B cell (primary cell): ENCODE results near the gene FMNL2. TPM values are rescaled to one million over a fixed set of nuclear protein-coding genes. Genes with fewer than 3 reads are reported as not detected.

Experiments
- ATAC-seq: fragments of 200-7000 bp; cut with Tn5 transposase; one replicate; pipeline ENCODE4 v1.10.0; 2021; ENCODE audit warnings: low read depth, mild to moderate bottlenecking, moderate number of reproducible peaks, moderate library complexity
- CTCF ChIA-PET: fragments of 350-600 bp; sonication (Branson Sonifier 250); formaldehyde crosslinking; loops from one replicate; lab custom pipeline; 2021; ENCODE audit warnings: antibody characterized with exemption, inconsistent platforms; lab: Charles Lee
- POLR2A ChIA-PET: fragments of 350-600 bp; sonication (Branson Sonifier 250); formaldehyde crosslinking; loops from one replicate; lab custom pipeline; 2021; ENCODE audit warnings: antibody characterized with exemption; lab: Charles Lee
- DNase-seq: peaks from one replicate; pipeline ENCODE4 v3.0.0; 2013
- H2AFZ ChIP-seq: 2 replicates; pipeline ENCODE4 v1.6.1; 2012; ENCODE audit warnings: mild to moderate bottlenecking, low read depth, low read length; ENCODE audit not compliant: insufficient read depth, poor library complexity, severe bottlenecking
- H3K27ac ChIP-seq, 2 donors: 1 replicate in 1 of 2; 2 replicates in 1 of 2; pipeline ENCODE4 v1.5.1; 2012 to 2013; ENCODE audit warnings: low read length in 2 of 2, mild to moderate bottlenecking in 2 of 2, moderate library complexity in 1 of 2
- H3K27me3 ChIP-seq, 4 experiments: fragments of 200-600 bp in 1 of 4; sonication (generic) in 1 of 4; replicated peaks in 1 of 4; 1 replicate in 2 of 4; 2 replicates in 2 of 4; pipeline versions ENCODE4 v1.6.1 to v1.7.0; 2013 to 2016; ENCODE audit warnings: low read length in 3 of 4, mild to moderate bottlenecking in 2 of 4, mixed read lengths in 1 of 4, moderate library complexity in 1 of 4; ENCODE audit not compliant: insufficient read depth in 4 of 4, control insufficient read depth in 3 of 4; ENCODE audit errors: control extremely low read depth in 1 of 4
- H3K36me3 ChIP-seq, 2 experiments: replicated peaks in 1 of 2; 1 replicate in 1 of 2; 2 replicates in 1 of 2; pipeline versions ENCODE4 v1.6.1 to v1.7.1; 2013; ENCODE audit warnings: low read length in 1 of 2; ENCODE audit not compliant: insufficient read depth in 2 of 2, control insufficient read depth in 1 of 2; ENCODE audit errors: control extremely low read depth in 1 of 2, extremely low read depth in 1 of 2
- H3K4me1 ChIP-seq, 2 donors: fragments of 200-600 bp in 1 of 2; sonication (generic) in 1 of 2; 1 replicate in 1 of 2; 2 replicates in 1 of 2; pipeline versions ENCODE4 v1.5.1 to v1.6.1; 2013 to 2017; ENCODE audit warnings: low read length in 2 of 2; ENCODE audit not compliant: control insufficient read depth in 2 of 2, insufficient read depth in 2 of 2
- H3K4me2 ChIP-seq: replicated peaks from 2 replicates; pipeline ENCODE3; 2012; ENCODE audit warnings: mild to moderate bottlenecking, low read depth, low read length; ENCODE audit not compliant: poor library complexity, severe bottlenecking
- H3K4me3 ChIP-seq, 5 experiments: fragments of 200-600 bp in 1 of 5; sonication (generic) in 1 of 5; 1 replicate in 3 of 5; 2 replicates in 2 of 5; pipeline versions ENCODE4 v1.5.1 to v1.7.0; 2011 to 2016; ENCODE audit warnings: low read length in 4 of 5, mild to moderate bottlenecking in 4 of 5, low read depth in 2 of 5, control low read depth in 1 of 5, moderate library complexity in 1 of 5; ENCODE audit not compliant: insufficient read depth in 1 of 5; ENCODE audit errors: control extremely low read depth in 1 of 5, extremely low read depth in 1 of 5
- H3K79me2 ChIP-seq: fragments of 200-600 bp; sonication (generic); one replicate; pipeline ENCODE4 v1.6.0; 2016; ENCODE audit warnings: low read length; ENCODE audit not compliant: control insufficient read depth, insufficient read depth
- H3K9ac ChIP-seq: fragments of 200-600 bp; sonication (generic); 2 replicates; pipeline ENCODE4 v1.6.1; 2017; ENCODE audit warnings: mild to moderate bottlenecking, low read length, moderate library complexity
- H3K9me3 ChIP-seq, 3 donors: one replicate each; pipeline versions ENCODE4 v1.6.1 to v1.7.1; 2013; ENCODE audit warnings: low read length in 2 of 3; ENCODE audit not compliant: control insufficient read depth in 2 of 3, insufficient read depth in 1 of 3; ENCODE audit errors: control extremely low read depth in 1 of 3
- H4K20me1 ChIP-seq: 2 replicates; pipeline ENCODE4 v1.6.0; 2012; ENCODE audit warnings: mild to moderate bottlenecking, low read length; ENCODE audit not compliant: insufficient read depth, control insufficient read depth, poor library complexity, severe bottlenecking
- H3K27ac Mint-ChIP-seq: one replicate; pipeline ENCODE4 v1.8.0; 2021; ENCODE audit warnings: mixed read lengths
- H3K27me3 Mint-ChIP-seq: one replicate; pipeline ENCODE4 v1.8.0; 2021; ENCODE audit warnings: mixed read lengths
- H3K4me1 Mint-ChIP-seq: one replicate; pipeline ENCODE4 v1.8.0; 2021; ENCODE audit warnings: mixed read lengths
- H3K4me3 Mint-ChIP-seq: one replicate; pipeline ENCODE4 v1.8.0; 2021; ENCODE audit warnings: mixed read lengths
- H3K9me3 Mint-ChIP-seq: one replicate; pipeline ENCODE4 v1.8.0; 2022; ENCODE audit warnings: mixed read lengths; ENCODE audit not compliant: insufficient read depth
- EZH2 ChIP-seq: IDR thresholded peaks from 2 replicates; pipeline ENCODE4 v1.6.1; 2012; ENCODE audit warnings: borderline replicate concordance, low read depth, mild to moderate bottlenecking, moderate library complexity, low read length; ENCODE audit not compliant: insufficient read depth, poor library complexity, severe bottlenecking
- WGBS: methylation state at CpG from one replicate; pipeline ENCODE4 v1.1.5; 2013; ENCODE audit warnings: missing lambda C conversion rate; ENCODE audit not compliant: insufficient coverage; 5-methylcytosine and 5-hydroxymethylcytosine counted together
- intact Hi-C: fragments of 100-400 bp; cut with micrococcal nuclease; formaldehyde crosslinking; loops from one replicate; pipeline ENCODE4 v1.10.0; 2022
- polyA plus RNA-seq: library from polyadenylated mRNA; depleted of rRNA; stranded (reverse); fragments of >200 nt; gene quantifications from 2 replicates; pipeline ENCODE4 v1.2.3, GENCODE V29; 2012
- total RNA-seq, 2 donors: library from RNA; stranded (reverse); fragments of 120-200 nt in 1 of 2; gene quantifications; 1 replicate in 1 of 2; 2 replicates in 1 of 2; pipeline versions ENCODE4 v1.2.3 to v1.2.4, GENCODE V29; 2013 to 2022
- TF ChIP-seq, protein P1 (sequence below): fragments of 200-600 bp; IDR thresholded peaks from one replicate; pipeline ENCODE4 v1.8.0; 2022; ENCODE audit warnings: antibody characterized with exemption, mild to moderate bottlenecking

Gene FMNL2
- total and polyA plus RNA-seq, 2 donors (not counting 1 experiment from before 2014, with no cell fraction given) = 0.73 to 8.8 TPM

GRCh38 chr2:152431370-152432098, 96.6 kb downstream of the FMNL2 start:
- Histone ChIP-seq H3K4me1 (peaks cover 0 to 4% of the 10 kb centered on the region in 2 donors), H3K79me2 (no peaks in the 10 kb centered on the region), H3K9ac (no peak overlapping the region), H2AFZ (no peak overlapping the region), H3K36me3 (no peaks in the 10 kb centered on the region), H3K9me3 (no peaks in the 10 kb centered on the region), H3K4me2 (no peak overlapping the region), H3K27me3 (no peaks in the 10 kb centered on the region), H3K4me3 (no peak overlapping the region), H4K20me1 (no peaks in the 10 kb centered on the region), H3K27ac (no peak overlapping the region)
- H3K4me3 Mint-ChIP-seq = no peak overlapping the region
- 100% methylated on average over 2 of the region's 4 CpGs for WGBS
- DNase-seq = no peak
- H3K9me3 Mint-ChIP-seq = no peaks in the 10 kb centered on the region
- no peak overlapping the region for H3K27ac Mint-ChIP-seq
- peaks cover 10% of the 10 kb centered on the region for H3K4me1 Mint-ChIP-seq
- ATAC-seq = no peak
- ChIA-PET POLR2A (no interaction called here), CTCF (no interaction called here)
- intact Hi-C loops = no loop called here
- TF ChIP-seq EZH2 = no peak
- TF ChIP-seq, protein P1, sequence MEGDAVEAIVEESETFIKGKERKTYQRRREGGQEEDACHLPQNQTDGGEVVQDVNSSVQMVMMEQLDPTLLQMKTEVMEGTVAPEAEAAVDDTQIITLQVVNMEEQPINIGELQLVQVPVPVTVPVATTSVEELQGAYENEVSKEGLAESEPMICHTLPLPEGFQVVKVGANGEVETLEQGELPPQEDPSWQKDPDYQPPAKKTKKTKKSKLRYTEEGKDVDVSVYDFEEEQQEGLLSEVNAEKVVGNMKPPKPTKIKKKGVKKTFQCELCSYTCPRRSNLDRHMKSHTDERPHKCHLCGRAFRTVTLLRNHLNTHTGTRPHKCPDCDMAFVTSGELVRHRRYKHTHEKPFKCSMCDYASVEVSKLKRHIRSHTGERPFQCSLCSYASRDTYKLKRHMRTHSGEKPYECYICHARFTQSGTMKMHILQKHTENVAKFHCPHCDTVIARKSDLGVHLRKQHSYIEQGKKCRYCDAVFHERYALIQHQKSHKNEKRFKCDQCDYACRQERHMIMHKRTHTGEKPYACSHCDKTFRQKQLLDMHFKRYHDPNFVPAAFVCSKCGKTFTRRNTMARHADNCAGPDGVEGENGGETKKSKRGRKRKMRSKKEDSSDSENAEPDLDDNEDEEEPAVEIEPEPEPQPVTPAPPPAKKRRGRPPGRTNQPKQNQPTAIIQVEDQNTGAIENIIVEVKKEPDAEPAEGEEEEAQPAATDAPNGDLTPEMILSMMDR = no peak
- H3K27me3 Mint-ChIP-seq = no peaks in the 10 kb centered on the region

DNA sequence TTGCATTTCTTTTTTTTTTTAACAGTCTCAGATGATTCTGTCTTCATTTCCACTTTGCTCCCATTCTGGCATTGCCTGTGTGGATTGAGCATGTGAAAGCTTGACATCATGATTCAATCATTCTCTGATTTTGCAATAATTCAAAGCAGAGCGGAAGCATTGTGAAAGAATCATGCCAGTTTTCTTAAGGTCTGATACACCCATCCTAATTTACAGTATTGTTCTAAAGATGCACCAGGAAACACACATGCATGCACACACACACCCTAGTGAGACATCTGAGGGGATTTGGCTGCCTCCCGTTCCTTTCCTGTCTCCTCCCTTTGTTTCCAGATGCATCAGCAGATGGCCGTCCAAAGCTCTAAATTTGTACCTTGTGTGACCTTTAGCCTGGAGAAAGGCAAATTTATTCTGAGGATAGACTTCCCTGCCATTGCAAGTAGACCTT, 97.3 kb downstream of the FMNL2 start:
- H3K4me1 Mint-ChIP-seq = peaks cover 10% of the 10 kb centered on the region
- Histone ChIP-seq H3K4me3 (no peak overlapping the region), H3K4me1 (peaks cover 0 to 4% of the 10 kb centered on the region in 2 donors), H3K9ac (no peak overlapping the region), H3K27ac (no peak overlapping the region), H2AFZ (no peak overlapping the region), H4K20me1 (no peaks in the 10 kb centered on the region), H3K27me3 (no peaks in the 10 kb centered on the region), H3K9me3 (no peaks in the 10 kb centered on the region), H3K36me3 (no peaks in the 10 kb centered on the region), H3K79me2 (no peaks in the 10 kb centered on the region), H3K4me2 (no peak overlapping the region)
- ChIA-PET POLR2A (no interaction called here), CTCF (no interaction called here)
- no peak overlapping the region for H3K4me3 Mint-ChIP-seq
- H3K27ac Mint-ChIP-seq = no peak overlapping the region
- ATAC-seq (no peak), DNase-seq (no peak)
- TF ChIP-seq, protein P1 = no peak
- TF ChIP-seq EZH2 = no peak
- intact Hi-C loops = no loop called here
- no peaks in the 10 kb centered on the region for H3K9me3 Mint-ChIP-seq
- no peaks in the 10 kb centered on the region for H3K27me3 Mint-ChIP-seq
- no CpG with 5 or more reads among the region's 3 CpGs for WGBS
